ENCODE results near the gene TIMM22.

DNA sequence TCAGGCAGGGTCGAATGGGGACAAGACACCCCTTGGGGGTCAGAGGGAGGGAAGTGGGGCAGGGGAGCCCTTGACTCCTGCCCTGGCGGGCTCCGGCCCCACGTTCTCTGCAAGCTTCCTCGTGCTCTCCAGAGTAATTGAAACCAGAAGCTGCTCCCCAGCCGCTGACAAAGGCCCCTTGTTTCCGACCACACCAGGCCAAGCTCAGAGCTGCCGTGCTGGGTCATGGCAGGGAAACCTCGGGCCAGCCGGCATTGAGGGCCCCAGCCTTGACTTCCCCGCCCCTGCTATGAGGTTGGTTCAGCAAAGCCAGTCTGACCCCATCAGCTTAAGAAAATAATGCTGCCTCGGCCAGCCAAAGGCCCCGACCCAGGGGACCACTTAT lies 43.3 kb downstream of the TIMM22 start:
- TF ChIP-seq, protein P1, sequence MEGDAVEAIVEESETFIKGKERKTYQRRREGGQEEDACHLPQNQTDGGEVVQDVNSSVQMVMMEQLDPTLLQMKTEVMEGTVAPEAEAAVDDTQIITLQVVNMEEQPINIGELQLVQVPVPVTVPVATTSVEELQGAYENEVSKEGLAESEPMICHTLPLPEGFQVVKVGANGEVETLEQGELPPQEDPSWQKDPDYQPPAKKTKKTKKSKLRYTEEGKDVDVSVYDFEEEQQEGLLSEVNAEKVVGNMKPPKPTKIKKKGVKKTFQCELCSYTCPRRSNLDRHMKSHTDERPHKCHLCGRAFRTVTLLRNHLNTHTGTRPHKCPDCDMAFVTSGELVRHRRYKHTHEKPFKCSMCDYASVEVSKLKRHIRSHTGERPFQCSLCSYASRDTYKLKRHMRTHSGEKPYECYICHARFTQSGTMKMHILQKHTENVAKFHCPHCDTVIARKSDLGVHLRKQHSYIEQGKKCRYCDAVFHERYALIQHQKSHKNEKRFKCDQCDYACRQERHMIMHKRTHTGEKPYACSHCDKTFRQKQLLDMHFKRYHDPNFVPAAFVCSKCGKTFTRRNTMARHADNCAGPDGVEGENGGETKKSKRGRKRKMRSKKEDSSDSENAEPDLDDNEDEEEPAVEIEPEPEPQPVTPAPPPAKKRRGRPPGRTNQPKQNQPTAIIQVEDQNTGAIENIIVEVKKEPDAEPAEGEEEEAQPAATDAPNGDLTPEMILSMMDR (IDR thresholded peaks at IDR 0.05) = no peak
- TF ChIP-seq POLR2A (IDR thresholded peaks at IDR 0.05) = no peak
